Chondrocyte (in vitro differentiated cells): ENCODE results near the gene KIAA1328. TPM values are rescaled to one million over a fixed set of nuclear protein-coding genes. Genes with fewer than 3 reads are reported as not detected.

Source experiments
- DNase-seq: peaks from one replicate; pipeline ENCODE4 v3.0.0; 2021; ENCODE audit warnings: mixed read lengths, low spot score
- H3K27ac Mint-ChIP-seq: one replicate; pipeline ENCODE4 v1.8.0; 2021; ENCODE audit warnings: mild to moderate bottlenecking, moderate library complexity, mixed read lengths; ENCODE audit not compliant: unreplicated experiment
- H3K27me3 Mint-ChIP-seq: 2 replicates; pipeline ENCODE4 v1.8.0; 2021; ENCODE audit warnings: low read depth, mixed read lengths
- H3K36me3 Mint-ChIP-seq: 2 replicates; pipeline ENCODE4 v1.8.0; 2021; ENCODE audit warnings: low read depth, mixed read lengths
- H3K4me1 Mint-ChIP-seq: 2 replicates; pipeline ENCODE4 v1.8.0; 2021; ENCODE audit warnings: low read depth, mild to moderate bottlenecking, mixed read lengths
- H3K4me3 Mint-ChIP-seq: one replicate; pipeline ENCODE4 v1.8.0; 2021; ENCODE audit warnings: mild to moderate bottlenecking, moderate library complexity, mixed read lengths; ENCODE audit not compliant: unreplicated experiment
- H3K9me3 Mint-ChIP-seq: 2 replicates; pipeline ENCODE4 v1.8.0; 2021; ENCODE audit warnings: low read depth, mixed read lengths
- total RNA-seq: library from RNA; stranded (reverse); gene quantifications from 3 replicates; pipeline ENCODE4 v1.2.1, GENCODE V29; 2021
- TF ChIP-seq, protein P1 (sequence below): fragments of 200-600 bp; sonication (generic); IDR thresholded peaks from 2 replicates; pipeline ENCODE4 v1.5.0; 2021; ENCODE audit warnings: antibody characterized with exemption, mild to moderate bottlenecking, moderate library complexity

KIAA1328 gene
- total RNA-seq, 1 donor from 2014 or later = 6.3 TPM

- TF ChIP-seq, protein P1, sequence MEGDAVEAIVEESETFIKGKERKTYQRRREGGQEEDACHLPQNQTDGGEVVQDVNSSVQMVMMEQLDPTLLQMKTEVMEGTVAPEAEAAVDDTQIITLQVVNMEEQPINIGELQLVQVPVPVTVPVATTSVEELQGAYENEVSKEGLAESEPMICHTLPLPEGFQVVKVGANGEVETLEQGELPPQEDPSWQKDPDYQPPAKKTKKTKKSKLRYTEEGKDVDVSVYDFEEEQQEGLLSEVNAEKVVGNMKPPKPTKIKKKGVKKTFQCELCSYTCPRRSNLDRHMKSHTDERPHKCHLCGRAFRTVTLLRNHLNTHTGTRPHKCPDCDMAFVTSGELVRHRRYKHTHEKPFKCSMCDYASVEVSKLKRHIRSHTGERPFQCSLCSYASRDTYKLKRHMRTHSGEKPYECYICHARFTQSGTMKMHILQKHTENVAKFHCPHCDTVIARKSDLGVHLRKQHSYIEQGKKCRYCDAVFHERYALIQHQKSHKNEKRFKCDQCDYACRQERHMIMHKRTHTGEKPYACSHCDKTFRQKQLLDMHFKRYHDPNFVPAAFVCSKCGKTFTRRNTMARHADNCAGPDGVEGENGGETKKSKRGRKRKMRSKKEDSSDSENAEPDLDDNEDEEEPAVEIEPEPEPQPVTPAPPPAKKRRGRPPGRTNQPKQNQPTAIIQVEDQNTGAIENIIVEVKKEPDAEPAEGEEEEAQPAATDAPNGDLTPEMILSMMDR = no peak
- no peaks in the 10 kb centered on the region for H3K27me3 Mint-ChIP-seq
- no peak overlapping the region for H3K4me3 Mint-ChIP-seq
Measured at GRCh38 chr18:37138456-37138855, 309.5 kb downstream of the KIAA1328 start.

GRCh38 chr18:37139876-37140275 is 310.9 kb downstream of the KIAA1328 start:
- Mint-ChIP-seq H3K27me3 (no peaks in the 10 kb centered on the region), H3K9me3 (peaks cover 10% of the 10 kb centered on the region), H3K36me3 (peaks cover 4% of the 10 kb centered on the region), H3K4me1 (no peaks in the 10 kb centered on the region), H3K4me3 (no peak overlapping the region), H3K27ac (no peak overlapping the region)
- no peak for DNase-seq
- TF ChIP-seq, protein P1 = no peak

More at GRCh38 chr18:37138456-37138855, 309.5 kb downstream of the KIAA1328 start:
- DNase-seq = no peak
- Mint-ChIP-seq H3K4me1 (no peaks in the 10 kb centered on the region), H3K27ac (no peak overlapping the region), H3K9me3 (peaks cover 10% of the 10 kb centered on the region), H3K36me3 (peaks cover 4% of the 10 kb centered on the region)

GRCh38 chr18:37144921-37145320 is 316.0 kb downstream of the KIAA1328 start:
- peaks cover 9% of the 10 kb centered on the region for H3K9me3 Mint-ChIP-seq
- no peak overlapping the region for H3K27ac Mint-ChIP-seq
- no peaks in the 10 kb centered on the region for H3K36me3 Mint-ChIP-seq
- DNase-seq = no peak
- H3K27me3 Mint-ChIP-seq = no peaks in the 10 kb centered on the region
- TF ChIP-seq, protein P1 = no peak
- H3K4me3 Mint-ChIP-seq = no peak overlapping the region
- no peaks in the 10 kb centered on the region for H3K4me1 Mint-ChIP-seq

- H3K27me3 Mint-ChIP-seq = no peaks in the 10 kb centered on the region
Measured at GRCh38 chr18:37156330-37156942, 327.5 kb downstream of the KIAA1328 start.

GRCh38 chr18:37160038-37160820 is 331.3 kb downstream of the KIAA1328 start:
- H3K4me3 Mint-ChIP-seq = no peak overlapping the region
- no peaks in the 10 kb centered on the region for H3K27me3 Mint-ChIP-seq
- DNase-seq = no peak
- H3K9me3 Mint-ChIP-seq = no peaks in the 10 kb centered on the region
- peak overlapping the region; percentile 88 for H3K27ac Mint-ChIP-seq
- H3K4me1 Mint-ChIP-seq = peaks cover 21% of the 10 kb centered on the region
- TF ChIP-seq, protein P1 = no peak
- peaks cover 1% of the 10 kb centered on the region for H3K36me3 Mint-ChIP-seq

More at GRCh38 chr18:37156330-37156942, 327.5 kb downstream of the KIAA1328 start:
- Mint-ChIP-seq H3K27ac (no peak overlapping the region), H3K36me3 (no peaks in the 10 kb centered on the region), H3K4me1 (peaks cover 21% of the 10 kb centered on the region), H3K4me3 (no peak overlapping the region), H3K9me3 (no peaks in the 10 kb centered on the region)
- TF ChIP-seq, protein P1 = no peak
- no peak for DNase-seq
